GM12878 (cell line): ENCODE data around the gene MAD1L1. TPM values are rescaled to one million over a fixed set of nuclear protein-coding genes. Genes with fewer than 3 reads are reported as not detected.

Experiments
- ATAC-seq: fragments of 200-7000 bp; cut with Tn5 transposase; 3 replicates; pipeline ENCODE4 v1.9.1; 2020; ENCODE audit warnings: mild to moderate bottlenecking, moderate library complexity
- BruUV-seq: library from RNA; stranded (reverse); fragments of 400-500 nt; replicated peaks from 2 replicates; lab custom pipeline; 2021; lab: Mats Ljungman, UMichigan
- CTCF ChIA-PET: fragments of 300-600 bp; sonication (Branson Sonifier 250); formaldehyde crosslinking; extraction: SDS; loops from one replicate; lab custom pipeline; 2021; ENCODE audit warnings: inconsistent platforms; lab: Yijun Ruan, JAX
- POLR2A ChIA-PET: fragments of 350-600 bp; formaldehyde crosslinking; extraction: SDS; loops from one replicate; lab custom pipeline; 2021; ENCODE audit warnings: inconsistent platforms; lab: Charles Lee
- RAD21 ChIA-PET: fragments of 300-600 bp; sonication (Branson Sonifier 250); formaldehyde crosslinking; loops from one replicate; lab custom pipeline; 2023; ENCODE audit warnings: antibody characterized with exemption; ENCODE audit not compliant: unreplicated experiment; lab: Charles Lee
- SMC1A ChIA-PET: fragments of 300-600 bp; sonication (Branson Sonifier 250); formaldehyde crosslinking; loops from one replicate; lab custom pipeline; 2023; ENCODE audit not compliant: unreplicated experiment, uncharacterized antibody; lab: Charles Lee
- DNase-seq: peaks from one replicate; pipeline ENCODE4 v3.0.0-alpha.2; 2011; ENCODE audit warnings: low read depth, low spot score
- FAIRE-seq: peaks from 3 replicates; lab custom pipeline; 2011; peaks lifted over from hg19 to GRCh38; lab: Jason Lieb, UNC
- H2AFZ ChIP-seq: 2 replicates; pipeline ENCODE4 v1.6.0; 2011; ENCODE audit warnings: low read depth, low read length, control low read depth; ENCODE audit not compliant: control insufficient read depth
- H3K27ac ChIP-seq: 2 replicates; pipeline ENCODE4 v1.5.1; 2011; ENCODE audit warnings: control low read depth; ENCODE audit not compliant: control insufficient read depth, insufficient read depth
- H3K27me3 ChIP-seq, 2 experiments: replicated peaks in 1 of 2; 2 replicates each; pipeline versions ENCODE4 v1.6.0 to v1.6.1; 2011; ENCODE audit warnings: low read length in 1 of 2; ENCODE audit not compliant: control insufficient read depth in 2 of 2, insufficient read depth in 2 of 2
- H3K36me3 ChIP-seq, 2 experiments: 2 replicates each; pipeline ENCODE4 v1.5.1; 2011; ENCODE audit warnings: low read length in 1 of 2; ENCODE audit not compliant: control insufficient read depth in 2 of 2, insufficient read depth in 2 of 2
- H3K4me1 ChIP-seq: 2 replicates; pipeline ENCODE4 v1.6.1; 2011; ENCODE audit warnings: mild to moderate bottlenecking, low read length, moderate library complexity, mixed read lengths; ENCODE audit not compliant: control insufficient read depth, insufficient read depth
- H3K4me2 ChIP-seq: 2 replicates; pipeline ENCODE4 v1.6.0; 2011; ENCODE audit warnings: control low read depth; ENCODE audit not compliant: control insufficient read depth, insufficient read depth
- H3K4me3 ChIP-seq: fragments of 200-600 bp; sonication (generic); 2 replicates; pipeline ENCODE4 v1.5.1; 2016
- H3K79me2 ChIP-seq: 2 replicates; pipeline ENCODE4 v1.6.0; 2011; ENCODE audit warnings: low read length; ENCODE audit not compliant: control insufficient read depth, insufficient read depth
- H3K9ac ChIP-seq: 2 replicates; pipeline ENCODE4 v1.8.0; 2011; ENCODE audit warnings: low read length, control low read depth, mixed read lengths; ENCODE audit not compliant: control insufficient read depth, insufficient read depth
- H3K9me3 ChIP-seq: replicated peaks from 3 replicates; pipeline ENCODE4 v1.5.1; 2011; ENCODE audit warnings: mild to moderate bottlenecking, low read length; ENCODE audit not compliant: control insufficient read depth, insufficient read depth
- H4K20me1 ChIP-seq: 2 replicates; pipeline ENCODE4 v1.6.0; 2011; ENCODE audit not compliant: control insufficient read depth, insufficient read depth
- ATF3 ChIP-seq: IDR thresholded peaks from 2 replicates; pipeline ENCODE4 v1.6.1; 2011; ENCODE audit warnings: low read depth, mild to moderate bottlenecking, low read length, moderate library complexity, borderline replicate concordance; ENCODE audit errors: extremely low read depth
- FOS ChIP-seq: IDR thresholded peaks from 3 replicates; pipeline ENCODE4 v1.6.1; 2011; ENCODE audit warnings: borderline replicate concordance; ENCODE audit not compliant: insufficient read length; ENCODE audit errors: extremely low read depth
- FOXK2 ChIP-seq: fragments of 450-650 bp; IDR thresholded peaks from 2 replicates; pipeline ENCODE4 v1.6.1; 2017; ENCODE audit warnings: mild to moderate bottlenecking, moderate library complexity
- GABPA ChIP-seq: IDR thresholded peaks from 2 replicates; pipeline ENCODE4 v1.6.1; 2014; ENCODE audit warnings: antibody characterized with exemption, low read depth, mild to moderate bottlenecking, inconsistent platforms
- JUNB ChIP-seq: IDR thresholded peaks from 2 replicates; pipeline ENCODE4 v1.6.1; 2016; ENCODE audit warnings: antibody characterized with exemption, mild to moderate bottlenecking
- MEF2A ChIP-seq: IDR thresholded peaks from 2 replicates; pipeline ENCODE4 v1.6.1; 2011; ENCODE audit warnings: low read depth, mild to moderate bottlenecking, low read length, moderate library complexity; ENCODE audit not compliant: insufficient read depth
- MTA3 ChIP-seq: IDR thresholded peaks from 2 replicates; pipeline ENCODE4 v1.6.1; 2012; ENCODE audit warnings: low read length, inconsistent platforms, borderline replicate concordance
- NFXL1 ChIP-seq: fragments of 450-650 bp; IDR thresholded peaks from 2 replicates; pipeline ENCODE4 v1.6.1; 2017; ENCODE audit warnings: antibody characterized with exemption, mild to moderate bottlenecking, borderline replicate concordance
- POLR2AphosphoS5 ChIP-seq: IDR thresholded peaks from 2 replicates; pipeline ENCODE4 v1.6.1; 2011; ENCODE audit warnings: mild to moderate bottlenecking, low read length, inconsistent platforms
- RBBP5 ChIP-seq: fragments of 200-600 bp; sonication (generic); conservative IDR thresholded peaks from 2 replicates; pipeline ENCODE4 v1.6.1; 2016
- SKIL ChIP-seq: fragments of 450-650 bp; IDR thresholded peaks from 2 replicates; pipeline ENCODE4 v1.6.1; 2017; ENCODE audit warnings: mild to moderate bottlenecking, low read depth, inconsistent platforms; ENCODE audit not compliant: poor library complexity, severe bottlenecking
- SP1 ChIP-seq: IDR thresholded peaks from one replicate; pipeline ENCODE4 v1.6.1; 2011; ENCODE audit warnings: low read depth, low read length
- WRNIP1 ChIP-seq: IDR thresholded peaks from 2 replicates; pipeline ENCODE4 v1.6.1; 2011; ENCODE audit warnings: low read depth, low read length, improper control_type of control experiment, borderline replicate concordance
- ZBTB11 ChIP-seq: fragments of 450-650 bp; formaldehyde crosslinking; IDR thresholded peaks from 2 replicates; pipeline ENCODE4 v1.5.0; 2022; ENCODE audit warnings: mild to moderate bottlenecking, missing genetic modification characterization
- ZNF217 ChIP-seq: fragments of 450-650 bp; IDR thresholded peaks from 2 replicates; pipeline ENCODE4 v1.6.1; 2017; ENCODE audit warnings: antibody characterized with exemption, mild to moderate bottlenecking
- whole genome bisulfite sequencing: methylation state at CpG from one replicate; pipeline ENCODE4 v1.1.6; 2016; ENCODE audit warnings: low lambda C conversion rate; ENCODE audit not compliant: insufficient replicate concordance, insufficient coverage; ENCODE audit errors: missing lambda C conversion rate; 5-methylcytosine and 5-hydroxymethylcytosine counted together
- in situ Hi-C: fragments of 300-500 bp; cut with MboI; formaldehyde crosslinking; loops from 9 replicates; pipeline ENCODE4 v1.14.3; 2018; ENCODE audit warnings: mixed read lengths
- intact Hi-C: fragments of 100-400 bp; cut with micrococcal nuclease; formaldehyde crosslinking; loops from one replicate; pipeline ENCODE4 v1.14.2; 2022; ENCODE audit not compliant: unreplicated experiment
- polyA plus RNA-seq, 11 experiments: library from polyadenylated mRNA; depleted of rRNA in 4 of 11; unstranded in 6 of 11; stranded (reverse) in 5 of 11; fragments of >200 nt; fragmentation: Nextera tagmentation in 4 of 11; fragmentation: Illumina TruSeq in 1 of 11; extraction: Ambion mirVana in 4 of 11; extraction: Trizol in 1 of 11; gene quantifications; 1 replicate in 1 of 11; 2 replicates in 10 of 11; pipeline versions ENCODE4 v1.2.1 to v1.2.3, GENCODE V29; 2011 to 2016; ENCODE audit warnings: inconsistent platforms in 2 of 11, missing spikeins in 2 of 11, low read depth in 1 of 11
- total RNA-seq, 4 experiments: library from RNA; depleted of rRNA in 3 of 4; stranded (reverse); fragments of >200 nt in 3 of 4; fragmentation: Illumina TruSeq in 1 of 4; extraction: Trizol in 1 of 4; gene quantifications; 2 replicates each; pipeline versions ENCODE4 v1.2.1 to v1.2.3, GENCODE V29; 2013 to 2021
- TF ChIP-seq, protein P1 (sequence below): IDR thresholded peaks from 2 replicates; pipeline ENCODE4 v1.6.1; 2011; ENCODE audit warnings: mild to moderate bottlenecking, low read depth, low read length, moderate library complexity; ENCODE audit not compliant: insufficient replicate concordance
- TF ChIP-seq, protein P2 (sequence below): IDR thresholded peaks from 2 replicates; pipeline ENCODE4 v1.6.1; 2012; ENCODE audit warnings: low read length, inconsistent platforms

The MAD1L1 gene
- total and polyA plus RNA-seq, 10 of the 15 experiments (the other 5 are each of a cell fraction or from before 2014, with no cell fraction given): 2.2 to 76.8 (median 38.3) TPM

- intact Hi-C loops: no loop called here
- Histone ChIP-seq H3K9me3 (peaks cover 4% of the 10 kb centered on the region; the same call in 2 of the 3 replicates), H4K20me1 (no peaks in the 10 kb centered on the region), H3K36me3 (peaks cover 2 to 7% of the 10 kb centered on the region in 2 experiments), H3K4me1 (no peaks in the 10 kb centered on the region), H3K4me3 (no peak overlapping the region), H3K27me3 (no peaks in the 10 kb centered on the region), H2AFZ (no peak overlapping the region), H3K4me2 (no peak overlapping the region), H3K27ac (no peak overlapping the region), H3K79me2 (no peaks in the 10 kb centered on the region), H3K9ac (no peak overlapping the region)
- TF ChIP-seq GABPA: no peak
- TF ChIP-seq FOS: no peak
- no peak for TF ChIP-seq JUNB
- no peak for TF ChIP-seq FOXK2
- no peak for TF ChIP-seq ZBTB11 (CRISPR knock-in tag)
- no peak for TF ChIP-seq POLR2AphosphoS5
- TF ChIP-seq NFXL1: no peak
- no peak for TF ChIP-seq ZNF217
- TF ChIP-seq MEF2A: no peak
- no peak for TF ChIP-seq MTA3
- TF ChIP-seq WRNIP1: no peak
- TF ChIP-seq, protein P1, sequence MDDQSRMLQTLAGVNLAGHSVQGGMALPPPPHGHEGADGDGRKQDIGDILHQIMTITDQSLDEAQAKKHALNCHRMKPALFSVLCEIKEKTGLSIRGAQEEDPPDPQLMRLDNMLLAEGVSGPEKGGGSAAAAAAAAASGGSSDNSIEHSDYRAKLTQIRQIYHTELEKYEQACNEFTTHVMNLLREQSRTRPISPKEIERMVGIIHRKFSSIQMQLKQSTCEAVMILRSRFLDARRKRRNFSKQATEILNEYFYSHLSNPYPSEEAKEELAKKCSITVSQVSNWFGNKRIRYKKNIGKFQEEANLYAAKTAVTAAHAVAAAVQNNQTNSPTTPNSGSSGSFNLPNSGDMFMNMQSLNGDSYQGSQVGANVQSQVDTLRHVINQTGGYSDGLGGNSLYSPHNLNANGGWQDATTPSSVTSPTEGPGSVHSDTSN: no peak
- TF ChIP-seq, protein P2, sequence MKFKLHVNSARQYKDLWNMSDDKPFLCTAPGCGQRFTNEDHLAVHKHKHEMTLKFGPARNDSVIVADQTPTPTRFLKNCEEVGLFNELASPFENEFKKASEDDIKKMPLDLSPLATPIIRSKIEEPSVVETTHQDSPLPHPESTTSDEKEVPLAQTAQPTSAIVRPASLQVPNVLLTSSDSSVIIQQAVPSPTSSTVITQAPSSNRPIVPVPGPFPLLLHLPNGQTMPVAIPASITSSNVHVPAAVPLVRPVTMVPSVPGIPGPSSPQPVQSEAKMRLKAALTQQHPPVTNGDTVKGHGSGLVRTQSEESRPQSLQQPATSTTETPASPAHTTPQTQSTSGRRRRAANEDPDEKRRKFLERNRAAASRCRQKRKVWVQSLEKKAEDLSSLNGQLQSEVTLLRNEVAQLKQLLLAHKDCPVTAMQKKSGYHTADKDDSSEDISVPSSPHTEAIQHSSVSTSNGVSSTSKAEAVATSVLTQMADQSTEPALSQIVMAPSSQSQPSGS: no peak
- no peak for TF ChIP-seq SKIL
- TF ChIP-seq ATF3: no peak
- TF ChIP-seq RBBP5: no peak
- TF ChIP-seq SP1: no peak
- BruUV-seq: TSS peak; percentile 11
- DNase-seq: no peak
- FAIRE-seq: no peak
- ATAC-seq: no peak
- in situ Hi-C loops: no loop called here
- POLR2A ChIA-PET: interaction anchor here (1.0 kb wide), 1 partner anchor 10 kb away, joined by 4 read pairs; no protein-coding TSS in a partner anchor
- RAD21 ChIA-PET: no interaction called here
- SMC1A ChIA-PET: interaction anchor here (0.6 to 1.6 kb wide), 3 partner anchors 10 to 608 kb away, joined by 3 to 4 read pairs (median 4); no protein-coding TSS in a partner anchor
- CTCF ChIA-PET: no interaction called here
- 98% methylated on average over 10 of the region's 10 CpGs for WGBS
These were observed 42.2 kb downstream of the MAD1L1 start for GRCh38 chr7:2190531-2190930.
